ENCODE data around the gene EZH1.
"Not testable (repeated sequence)": the region's sequence is repeated elsewhere in the genome, so short reads cannot be mapped to it uniquely, and the experiment has no call there.

Gene EZH1

GRCh38 chr17:42665581-42666001 lies 79.2 kb downstream of the EZH1 start:
- Mint-ChIP-seq H3K27ac (no peak overlapping the region), H3K4me3 (no peak overlapping the region), H3K9me3 (no peaks in the 10 kb centered on the region), H3K4me1 (ENCODE audit: low read depth) (peaks cover 2% of the 10 kb centered on the region), H3K27me3 (ENCODE audit: low read depth) (peaks cover 17% of the 10 kb centered on the region), H3K36me3 (ENCODE audit: low read depth) (peaks cover 8% of the 10 kb centered on the region)

GRCh38 chr17:42660692-42661345 lies 84.0 kb downstream of the EZH1 start:
- Mint-ChIP-seq H3K9me3 (no peaks in the 10 kb centered on the region), H3K36me3 (ENCODE audit: low read depth) (peaks cover 4% of the 10 kb centered on the region), H3K4me1 (ENCODE audit: low read depth) (peaks cover 12% of the 10 kb centered on the region), H3K27me3 (ENCODE audit: low read depth) (peaks cover 4% of the 10 kb centered on the region), H3K27ac (no peak overlapping the region), H3K4me3 (no peak overlapping the region)

- H3K4me1 Mint-ChIP-seq (ENCODE audit: low read depth), result peaks cover 17% of the 10 kb centered on the region
- peak overlapping the region; percentile 84 for H3K4me3 Mint-ChIP-seq
- H3K36me3 Mint-ChIP-seq (ENCODE audit: low read depth); H3K27ac Mint-ChIP-seq; H3K27me3 Mint-ChIP-seq (ENCODE audit: low read depth); H3K9me3 Mint-ChIP-seq: not testable (repeated sequence)
Observed at GRCh38 chr17:42659932-42660274, 84.9 kb downstream of the EZH1 start.

- peak within 1 kb of the TSS; percentile 84 for H3K4me3 Mint-ChIP-seq
- peaks cover 3% of the 10 kb centered on the region for H3K36me3 Mint-ChIP-seq (ENCODE audit: low read depth)
- H3K27me3 Mint-ChIP-seq (ENCODE audit: low read depth), result peaks cover 10% of the 10 kb centered on the region
- H3K9me3 Mint-ChIP-seq, result no peaks in the 10 kb centered on the region
- peak within 1 kb of the TSS; percentile 52 for H3K27ac Mint-ChIP-seq
- peaks cover 17% of the 10 kb centered on the region for H3K4me1 Mint-ChIP-seq (ENCODE audit: low read depth)
Observed at GRCh38 chr17:42659079-42659931, 85.5 kb downstream of the EZH1 start, which contains the start of gene TUBG2. Gene TUBG2 (plus strand): TSS chr17:42659284. CDS start chr17:42659504, 220 bp downstream.

GRCh38 chr17:42657824-42658588 lies 86.8 kb downstream of the EZH1 start:
- Mint-ChIP-seq H3K4me1 (ENCODE audit: low read depth) (peaks cover 17% of the 10 kb centered on the region), H3K36me3 (ENCODE audit: low read depth) (peaks cover 2% of the 10 kb centered on the region), H3K4me3 (peak overlapping the region; percentile 84), H3K27me3 (ENCODE audit: low read depth) (peaks cover 22% of the 10 kb centered on the region), H3K27ac (peak overlapping the region; percentile 6), H3K9me3 (no peaks in the 10 kb centered on the region)

- Mint-ChIP-seq H3K27ac (no peak overlapping the region), H3K9me3 (no peaks in the 10 kb centered on the region), H3K36me3 (ENCODE audit: low read depth) (peaks cover 2% of the 10 kb centered on the region), H3K27me3 (ENCODE audit: low read depth) (peaks cover 27% of the 10 kb centered on the region), H3K4me1 (ENCODE audit: low read depth) (peaks cover 17% of the 10 kb centered on the region), H3K4me3 (peak overlapping the region; percentile 4)
Observed at GRCh38 chr17:42655528-42655927, 89.3 kb downstream of the EZH1 start.

GRCh38 chr17:42653179-42654124 lies 91.4 kb downstream of the EZH1 start:
- H3K4me1 Mint-ChIP-seq (ENCODE audit: low read depth), result peaks cover 11% of the 10 kb centered on the region
- H3K4me3 Mint-ChIP-seq, result no peak overlapping the region
- peaks cover 2% of the 10 kb centered on the region for H3K36me3 Mint-ChIP-seq (ENCODE audit: low read depth)
- H3K27me3 Mint-ChIP-seq (ENCODE audit: low read depth), result peaks cover 27% of the 10 kb centered on the region
- H3K27ac Mint-ChIP-seq, result no peak overlapping the region
- no peaks in the 10 kb centered on the region for H3K9me3 Mint-ChIP-seq

- H3K36me3 Mint-ChIP-seq (ENCODE audit: low read depth), result no peaks in the 10 kb centered on the region
- H3K4me1 Mint-ChIP-seq (ENCODE audit: low read depth), result peaks cover 7% of the 10 kb centered on the region
- no peaks in the 10 kb centered on the region for H3K9me3 Mint-ChIP-seq
- H3K27ac Mint-ChIP-seq, result no peak overlapping the region
- peaks cover 27% of the 10 kb centered on the region for H3K27me3 Mint-ChIP-seq (ENCODE audit: low read depth)
- no peak overlapping the region for H3K4me3 Mint-ChIP-seq
Observed at GRCh38 chr17:42651392-42651791, 93.4 kb downstream of the EZH1 start.
